ENCODE results near the gene SND1. TPM values are rescaled to one million over a fixed set of nuclear protein-coding genes. Genes with fewer than 3 reads are reported as not detected.

The SND1 gene
- total and polyA plus RNA-seq, 5 experiments from 2014 or later: 80.1 to 105 (median 86.0) TPM

- no peak for ATAC-seq
- Mint-ChIP-seq H3K27ac (no peak overlapping the region), H3K4me1 (peaks cover 22 to 71% (median 52%) of the 10 kb centered on the region in 4 donors)
Measured at GRCh38 chr7:127792528-127793342, 140.7 kb downstream of the SND1 start.

GRCh38 chr7:127793582-127793981 is 141.6 kb downstream of the SND1 start:
- Mint-ChIP-seq H3K27me3 (no peaks in the 10 kb centered on the region), H3K9me3 (no peaks in the 10 kb centered on the region), H3K27ac (no peak overlapping the region), H3K4me1 (peaks cover 29 to 76% (median 54%) of the 10 kb centered on the region in 4 donors), H3K36me3 (peaks cover 0 to 17% (median 7%) of the 10 kb centered on the region in 3 donors), H3K4me3 (no peak overlapping the region)
- DNase-seq (peak in 1 of 10 donors; percentile 15), ATAC-seq (no peak)
- POLR2A ChIA-PET: no interaction called here

More at GRCh38 chr7:127792528-127793342, 140.7 kb downstream of the SND1 start:
- POLR2A ChIA-PET: interaction anchor here (0.5 kb wide), 1 partner anchor 64 kb away, joined by 3 read pairs; no protein-coding TSS in a partner anchor
- H3K4me3 Mint-ChIP-seq: no peak overlapping the region
- peak in 2 of 10 donors; percentile 7 to 17 for DNase-seq
- peaks cover 0 to 15% (median 4%) of the 10 kb centered on the region in 3 donors for H3K36me3 Mint-ChIP-seq
- no peaks in the 10 kb centered on the region for H3K27me3 Mint-ChIP-seq
- H3K9me3 Mint-ChIP-seq: no peaks in the 10 kb centered on the region

- no peak for DNase-seq
- Mint-ChIP-seq H3K36me3 (peaks cover 0 to 14% (median 7%) of the 10 kb centered on the region in 3 donors), H3K4me3 (no peak overlapping the region), H3K9me3 (no peaks in the 10 kb centered on the region), H3K27me3 (no peaks in the 10 kb centered on the region), H3K27ac (no peak overlapping the region), H3K4me1 (peaks cover 26 to 75% (median 50%) of the 10 kb centered on the region in 4 donors)
- POLR2A ChIA-PET: no interaction called here
- ATAC-seq: no peak
Measured at GRCh38 chr7:127794136-127794535, 142.1 kb downstream of the SND1 start.

- POLR2A ChIA-PET: no interaction called here
- no peak for DNase-seq
- H3K27me3 Mint-ChIP-seq: no peaks in the 10 kb centered on the region
- H3K4me3 Mint-ChIP-seq: no peak overlapping the region
- ATAC-seq: no peak
- no peak overlapping the region for H3K27ac Mint-ChIP-seq
- H3K4me1 Mint-ChIP-seq: peaks cover 28 to 73% (median 52%) of the 10 kb centered on the region in 4 donors
- H3K36me3 Mint-ChIP-seq: peaks cover 0 to 13% (median 7%) of the 10 kb centered on the region in 3 donors
- no peaks in the 10 kb centered on the region for H3K9me3 Mint-ChIP-seq
Measured at GRCh38 chr7:127794551-127794950, 142.6 kb downstream of the SND1 start.

- H3K27ac Mint-ChIP-seq: peak overlapping the region in 2 of 10 donors; percentile 21 to 26
Measured at GRCh38 chr7:127798023-127798422, 146.0 kb downstream of the SND1 start.

GRCh38 chr7:127798769-127799372 is 146.9 kb downstream of the SND1 start:
- no peaks in the 10 kb centered on the region for H3K9me3 Mint-ChIP-seq
- ATAC-seq (no peak), DNase-seq (no peak)
- H3K27ac Mint-ChIP-seq: no peak overlapping the region
- no peaks in the 10 kb centered on the region for H3K27me3 Mint-ChIP-seq
- POLR2A ChIA-PET: no interaction called here
- H3K36me3 Mint-ChIP-seq: peaks cover 0 to 8% (median 7%) of the 10 kb centered on the region in 3 donors
- peaks cover 13 to 32% (median 28%) of the 10 kb centered on the region in 4 donors for H3K4me1 Mint-ChIP-seq
- H3K4me3 Mint-ChIP-seq: no peak overlapping the region

More at GRCh38 chr7:127798023-127798422, 146.0 kb downstream of the SND1 start:
- no peak for DNase-seq
- Mint-ChIP-seq H3K36me3 (peaks cover 0 to 8% (median 7%) of the 10 kb centered on the region in 3 donors), H3K9me3 (no peaks in the 10 kb centered on the region), H3K4me1 (peaks cover 18 to 40% (median 33%) of the 10 kb centered on the region in 4 donors), H3K4me3 (no peak overlapping the region), H3K27me3 (no peaks in the 10 kb centered on the region)
- ATAC-seq: no peak
- POLR2A ChIA-PET: no interaction called here

GRCh38 chr7:127799535-127800305 is 147.7 kb downstream of the SND1 start:
- ATAC-seq: no peak
- peaks cover 0 to 7% (median 5%) of the 10 kb centered on the region in 3 donors for H3K36me3 Mint-ChIP-seq
- H3K27ac Mint-ChIP-seq: no peak overlapping the region
- H3K9me3 Mint-ChIP-seq: no peaks in the 10 kb centered on the region
- no peak for DNase-seq
- H3K4me1 Mint-ChIP-seq: peaks cover 13 to 26% (median 23%) of the 10 kb centered on the region in 4 donors
- POLR2A ChIA-PET: no interaction called here
- H3K27me3 Mint-ChIP-seq: no peaks in the 10 kb centered on the region
- peak overlapping the region in 3 of 10 donors; percentile 18 to 37 (median 34) for H3K4me3 Mint-ChIP-seq

- Mint-ChIP-seq H3K36me3 (peaks cover 5 to 13% (median 8%) of the 10 kb centered on the region in 3 donors), H3K27ac (no peak overlapping the region), H3K27me3 (no peaks in the 10 kb centered on the region), H3K4me1 (peaks cover 7 to 19% (median 16%) of the 10 kb centered on the region in 4 donors), H3K4me3 (no peak overlapping the region), H3K9me3 (no peaks in the 10 kb centered on the region)
- POLR2A ChIA-PET: no interaction called here
- ATAC-seq (no peak), DNase-seq (no peak)
Measured at GRCh38 chr7:127802845-127803244, 150.9 kb downstream of the SND1 start.

GRCh38 chr7:127803626-127804025 is 151.6 kb downstream of the SND1 start:
- Mint-ChIP-seq H3K27ac (no peak overlapping the region), H3K36me3 (peaks cover 5 to 19% (median 9%) of the 10 kb centered on the region in 3 donors), H3K27me3 (no peaks in the 10 kb centered on the region), H3K4me1 (peaks cover 0 to 13% (median 8%) of the 10 kb centered on the region in 4 donors), H3K9me3 (no peaks in the 10 kb centered on the region), H3K4me3 (no peak overlapping the region)
- POLR2A ChIA-PET: no interaction called here
- ATAC-seq (no peak), DNase-seq (no peak)

GRCh38 chr7:127807340-127807739 is 155.3 kb downstream of the SND1 start:
- Mint-ChIP-seq H3K36me3 (peaks cover 5 to 43% (median 26%) of the 10 kb centered on the region in 3 donors), H3K4me3 (no peak overlapping the region), H3K4me1 (peaks cover 2 to 34% (median 9%) of the 10 kb centered on the region in 4 donors), H3K27me3 (no peaks in the 10 kb centered on the region), H3K9me3 (no peaks in the 10 kb centered on the region), H3K27ac (no peak overlapping the region)
- POLR2A ChIA-PET: no interaction called here
- DNase-seq: no peak
- no peak for ATAC-seq

GRCh38 chr7:127807829-127808228 is 155.8 kb downstream of the SND1 start:
- H3K4me3 Mint-ChIP-seq: no peak overlapping the region
- DNase-seq (no peak), ATAC-seq (no peak)
- POLR2A ChIA-PET: interaction anchor here (0.7 kb wide), 1 partner anchor 208 kb away, joined by 5 read pairs; no protein-coding TSS in a partner anchor
- H3K4me1 Mint-ChIP-seq: peaks cover 3 to 39% (median 9%) of the 10 kb centered on the region in 4 donors
- H3K9me3 Mint-ChIP-seq: no peaks in the 10 kb centered on the region
- H3K27me3 Mint-ChIP-seq: no peaks in the 10 kb centered on the region
- no peak overlapping the region for H3K27ac Mint-ChIP-seq
- peaks cover 5 to 48% (median 27%) of the 10 kb centered on the region in 3 donors for H3K36me3 Mint-ChIP-seq

- no peak for DNase-seq
- no peak overlapping the region for H3K4me3 Mint-ChIP-seq
- POLR2A ChIA-PET: no interaction called here
- peaks cover 5 to 49% (median 27%) of the 10 kb centered on the region in 3 donors for H3K36me3 Mint-ChIP-seq
- H3K27ac Mint-ChIP-seq: no peak overlapping the region
- no peaks in the 10 kb centered on the region for H3K9me3 Mint-ChIP-seq
- no peaks in the 10 kb centered on the region for H3K27me3 Mint-ChIP-seq
- peaks cover 6 to 49% (median 10%) of the 10 kb centered on the region in 4 donors for H3K4me1 Mint-ChIP-seq
- ATAC-seq: no peak
Measured at GRCh38 chr7:127809261-127809702, 157.3 kb downstream of the SND1 start.

Measured in naive thymus-derived CD8-positive, alpha-beta T cell (primary cell).